Middle frontal gyrus (tissue), 1 donor: ENCODE results near the gene AIFM3.
"Not testable (repeated sequence)": the region's sequence is repeated elsewhere in the genome, so short reads cannot be mapped to it uniquely, and the experiment has no call there.

ENCODE experiments used
- DNase-seq: peaks from one replicate; pipeline ENCODE4 v3.0.0-alpha.2; 2015; ENCODE audit warnings: low spot score; ENCODE audit errors: extremely low spot score

Gene AIFM3

DNA sequence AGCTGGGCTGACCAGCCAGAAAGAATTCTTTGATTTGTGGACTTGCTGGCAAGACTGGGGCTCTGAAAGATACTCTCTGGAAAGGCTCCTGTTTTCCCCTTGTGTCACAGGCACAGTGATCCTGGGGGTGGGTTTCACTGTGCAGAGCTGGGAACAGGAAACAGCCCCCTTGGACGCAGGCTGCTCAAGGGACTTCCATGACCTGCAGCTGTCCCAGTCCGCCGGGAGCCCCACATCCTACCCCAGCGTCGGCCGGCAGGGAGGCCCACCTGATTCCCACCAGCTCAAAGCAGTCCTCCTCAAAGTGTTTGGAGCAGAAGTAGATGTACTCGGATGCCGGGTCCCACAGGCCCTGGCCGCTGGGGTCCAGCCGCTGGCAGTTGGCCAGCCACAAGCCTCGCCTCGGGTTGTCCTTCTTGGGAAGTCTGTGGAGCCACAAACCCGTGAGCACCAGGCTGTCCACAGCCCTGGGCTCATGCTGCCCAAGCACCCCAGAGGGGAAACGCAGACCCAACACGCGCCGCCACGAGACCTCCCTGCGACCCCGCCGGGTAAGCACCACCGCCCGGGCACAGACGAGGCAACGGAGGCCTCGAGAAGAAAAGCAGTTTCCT is 34.0 kb downstream of the AIFM3 start:
- DNase-seq = no peak

GRCh38 chr22:21001601-21002325 is 34.7 kb downstream of the AIFM3 start, which contains the start of gene THAP7:
Gene THAP7 (minus strand): TSS chr22:21002118. CDS start chr22:21001911, 207 bp downstream.
- DNase-seq = peak; percentile 94

DNA sequence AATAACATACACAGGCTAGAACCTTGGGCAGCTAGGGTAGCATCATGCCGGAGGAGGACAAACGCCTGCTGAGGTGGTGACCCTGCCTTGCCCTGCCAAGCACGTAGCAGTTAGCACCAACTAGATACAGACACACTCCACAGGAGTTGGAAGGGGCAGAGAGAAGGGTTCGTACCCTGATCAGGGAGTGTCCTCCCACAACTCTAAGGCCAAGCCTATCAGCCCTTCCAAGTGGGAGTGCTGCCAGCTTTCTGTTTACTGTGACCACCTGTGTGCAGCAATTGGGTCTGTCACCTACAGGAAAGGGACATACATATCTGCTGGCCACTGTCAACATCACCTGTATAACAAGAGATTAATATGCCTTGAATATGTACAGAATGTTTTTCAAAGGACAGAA is 36.7 kb downstream of the AIFM3 start:
- no peak for DNase-seq

DNA sequence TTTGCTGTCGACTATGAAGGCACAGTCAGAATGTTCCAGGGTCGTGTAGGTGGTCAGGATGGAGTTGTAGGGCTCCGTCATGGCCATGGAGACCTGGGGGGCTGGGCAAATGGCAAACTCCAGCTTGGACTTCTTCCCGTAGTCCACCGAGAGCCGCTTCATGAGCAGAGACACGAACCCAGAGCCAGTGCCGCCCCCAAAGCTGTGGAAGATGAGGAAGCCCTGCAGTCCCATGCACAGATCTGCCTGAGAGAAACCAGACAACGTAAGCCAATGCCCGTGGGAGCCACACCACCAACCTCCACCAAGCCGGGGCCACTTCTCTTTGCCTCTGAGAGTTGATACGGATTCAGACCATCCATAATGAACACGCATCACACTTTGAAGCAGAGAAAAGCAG is 42.2 kb downstream of the AIFM3 start:
- DNase-seq = not testable (repeated sequence)

DNA sequence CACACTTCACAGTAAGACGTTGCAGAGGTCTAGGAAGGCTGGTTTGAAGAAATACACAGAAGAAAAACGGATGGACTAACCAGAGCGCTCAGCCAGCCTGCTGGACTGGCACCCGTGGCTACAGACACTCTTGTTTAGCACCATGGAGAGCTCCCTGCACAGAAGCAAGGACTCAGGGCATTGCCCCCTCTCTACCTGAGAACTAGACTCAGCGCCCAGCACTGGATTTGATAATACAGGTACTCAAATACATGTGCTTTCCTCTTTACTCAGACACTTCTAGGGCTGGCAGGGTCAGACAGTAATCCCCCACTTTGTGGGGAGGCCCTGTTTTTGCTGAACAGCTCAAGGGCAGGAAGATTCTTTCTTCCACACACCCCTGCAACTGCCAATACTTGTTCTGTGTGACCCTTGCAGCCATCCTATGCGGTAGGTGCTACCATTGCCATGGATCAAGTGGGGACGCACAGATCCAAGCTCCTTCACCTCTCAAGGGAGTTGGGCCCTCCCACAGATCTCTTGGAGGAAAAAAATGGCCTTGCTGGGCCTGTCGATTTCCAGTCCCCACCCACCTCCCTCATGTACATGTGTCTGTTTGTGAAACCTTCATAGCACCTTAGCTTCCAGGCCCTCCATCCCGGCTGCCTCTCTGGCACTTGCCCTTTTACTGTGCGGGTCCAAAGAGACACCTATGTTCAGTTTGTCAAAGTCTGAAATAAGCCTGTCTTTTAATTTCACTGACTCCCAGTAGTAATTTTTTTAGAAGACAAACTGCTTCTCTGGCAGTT is 42.8 kb downstream of the AIFM3 start:
- DNase-seq = no peak

DNA sequence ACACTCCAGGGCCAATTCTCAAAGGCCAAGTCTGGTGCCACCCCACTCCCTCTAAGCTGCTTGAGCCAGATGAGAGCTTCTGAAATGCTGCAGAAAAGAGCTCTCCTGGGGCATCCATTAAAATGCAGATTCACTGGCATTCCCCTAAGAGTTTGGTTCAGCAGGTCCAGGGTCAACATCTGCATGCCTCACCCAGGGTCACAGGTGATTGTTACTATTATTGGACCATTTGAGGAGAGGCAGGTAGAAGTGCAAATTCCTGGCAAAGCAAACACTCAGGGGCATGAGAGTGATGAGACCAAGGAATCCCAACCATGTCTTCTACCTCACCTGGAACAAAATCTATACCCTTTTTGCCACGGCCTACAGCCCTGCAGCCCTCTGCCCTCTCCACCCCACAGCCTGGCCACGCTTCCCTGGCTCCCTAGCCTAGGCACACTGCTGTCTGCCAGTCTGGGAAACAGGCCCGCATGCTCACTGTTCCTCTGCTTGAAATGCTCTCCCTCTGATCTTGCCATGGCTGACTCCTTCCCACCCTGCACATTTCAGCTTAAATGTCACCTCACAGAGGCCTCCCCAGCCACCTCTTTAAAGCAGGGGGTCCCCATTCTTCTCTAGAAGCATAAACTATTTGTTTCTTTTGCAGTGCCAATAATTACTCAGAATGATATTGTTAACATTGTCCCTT is 43.5 kb downstream of the AIFM3 start:
- no peak for DNase-seq

- DNase-seq = no peak
These were observed 45.7 kb downstream of the AIFM3 start for GRCh38 chr22:21012446-21013407.

GRCh38 chr22:21013657-21014201 is 46.7 kb downstream of the AIFM3 start:
- no peak for DNase-seq

DNA sequence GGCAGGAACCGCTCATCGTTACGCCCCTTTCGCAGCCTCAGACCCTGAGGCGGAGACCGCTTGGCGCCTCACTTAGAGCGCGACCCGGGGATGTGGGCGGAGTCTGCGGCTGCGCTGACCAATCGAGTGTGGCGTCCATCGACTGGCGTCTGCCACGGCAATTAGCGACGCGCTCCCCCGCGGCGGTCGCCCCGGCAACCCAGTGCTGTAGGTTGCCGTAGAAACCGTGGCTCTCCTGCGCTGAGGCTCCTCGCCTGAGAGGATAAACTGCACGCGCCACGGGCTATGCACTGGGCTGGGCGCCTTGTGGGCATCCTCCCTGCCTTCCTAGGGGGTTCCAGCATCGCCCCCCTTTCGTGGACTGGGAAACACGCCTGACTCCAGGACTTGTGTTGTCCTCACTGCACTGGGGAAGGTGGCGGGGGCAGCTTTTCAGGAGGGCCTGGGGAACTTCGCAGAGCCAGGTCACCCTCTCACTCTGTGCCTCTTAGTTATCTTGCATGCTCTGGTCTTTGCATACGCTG is 47.2 kb downstream of the AIFM3 start:
- peak; percentile 82 for DNase-seq

DNA sequence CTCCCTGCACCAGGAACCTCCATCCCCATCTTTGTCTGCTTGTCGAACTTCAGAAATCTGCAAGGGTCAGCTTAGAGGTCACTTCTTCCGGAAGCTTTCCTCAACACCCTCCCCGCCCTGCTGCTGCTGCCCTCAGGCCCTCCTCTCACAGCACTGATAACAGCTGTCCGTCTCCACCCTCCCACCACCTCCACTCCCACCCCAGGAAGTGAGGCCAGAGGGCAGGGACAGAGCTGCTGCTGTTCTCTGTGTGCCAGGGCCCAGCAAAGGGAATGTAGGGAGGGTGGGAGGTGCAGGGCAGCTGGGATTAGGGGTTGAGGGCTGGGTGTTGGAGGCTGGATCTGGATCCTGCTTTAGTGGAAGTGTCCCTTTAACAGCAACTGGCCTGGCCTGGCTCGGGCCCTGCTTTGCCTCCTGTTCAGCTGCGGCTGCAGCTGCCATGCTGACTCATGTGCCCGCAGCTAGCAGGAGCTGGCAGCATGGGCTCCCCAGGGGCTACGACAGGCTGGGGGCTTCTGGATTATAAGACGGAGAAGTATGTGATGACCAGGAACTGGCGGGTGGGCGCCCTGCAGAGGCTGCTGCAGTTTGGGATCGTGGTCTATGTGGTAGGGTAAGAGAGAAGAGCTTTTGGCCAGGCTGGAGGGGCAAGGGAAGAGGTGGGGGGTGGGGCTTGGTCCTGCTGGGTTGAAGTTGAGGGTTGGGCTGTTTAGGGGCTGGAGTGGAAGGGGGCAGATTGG is 47.8 kb downstream of the AIFM3 start, which contains the start of gene P2RX6:
Gene P2RX6 (plus strand): TSS at position 440 of the 740 bp plus-strand sequence. CDS start 10 bp downstream, at position 450.
- DNase-seq = no peak

DNA sequence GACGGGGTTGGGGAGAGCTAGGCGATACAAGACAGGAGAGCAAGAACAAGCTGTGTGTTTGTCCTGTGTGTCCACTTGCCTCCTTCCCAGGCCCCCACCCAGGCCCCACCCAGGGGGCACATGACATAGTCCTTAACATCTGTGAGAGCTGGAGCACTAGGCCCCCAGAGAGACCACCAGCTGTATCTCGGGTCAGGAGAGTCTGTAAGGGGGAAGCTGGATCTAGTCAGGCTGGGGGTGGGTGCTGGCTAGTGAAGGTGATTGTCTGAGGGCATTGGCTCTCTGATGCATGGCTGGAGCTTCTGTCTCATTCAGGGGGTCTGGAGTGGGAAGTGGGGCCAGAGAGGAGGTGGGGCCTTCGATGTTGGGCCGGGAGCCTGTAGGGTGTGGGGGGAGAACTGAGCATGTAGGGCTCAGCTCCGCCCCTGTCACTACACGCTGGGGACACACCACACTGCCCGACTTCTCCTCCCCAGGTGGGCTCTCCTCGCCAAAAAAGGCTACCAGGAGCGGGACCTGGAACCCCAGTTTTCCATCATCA is 48.5 kb downstream of the AIFM3 start:
- DNase-seq = no peak

GRCh38 chr22:21016644-21017420 is 49.8 kb downstream of the AIFM3 start:
- no peak for DNase-seq

- DNase-seq = no peak
These were observed 51.3 kb downstream of the AIFM3 start for GRCh38 chr22:21018314-21018713.

DNA sequence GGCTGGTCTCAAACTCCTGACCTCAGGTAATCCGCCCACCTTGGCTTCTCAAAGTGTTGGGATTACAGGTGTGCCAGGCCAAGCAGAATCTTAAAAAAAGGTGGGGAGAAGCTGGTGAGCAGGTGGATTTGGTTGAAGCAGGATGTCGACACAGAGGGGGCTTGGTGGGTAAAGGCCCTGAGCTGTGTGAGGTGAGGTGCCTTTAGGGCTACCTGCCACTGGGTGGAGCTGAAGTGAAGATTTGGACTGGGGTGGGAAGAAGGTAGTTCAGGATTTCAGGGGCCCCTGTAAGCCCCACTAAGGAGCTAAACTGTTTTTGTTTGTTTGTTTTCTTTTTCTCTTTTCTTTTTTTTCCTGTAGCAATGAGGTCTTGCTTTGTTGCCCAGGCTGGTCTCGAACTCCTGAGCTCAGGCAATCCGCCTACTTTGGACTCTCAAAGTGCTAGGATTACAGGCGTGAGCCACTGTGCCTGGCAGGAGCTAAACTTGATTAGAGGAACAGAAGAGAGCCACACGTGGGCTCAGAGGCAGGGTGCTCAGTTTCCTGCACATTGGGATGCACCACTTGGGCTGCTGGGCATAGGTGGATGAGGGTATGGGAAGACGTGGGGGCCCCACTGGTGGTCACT is 53.9 kb downstream of the AIFM3 start:
- no peak for DNase-seq

- no peak for DNase-seq
These were observed 55.5 kb downstream of the AIFM3 start for GRCh38 chr22:21022507-21022906.

DNA sequence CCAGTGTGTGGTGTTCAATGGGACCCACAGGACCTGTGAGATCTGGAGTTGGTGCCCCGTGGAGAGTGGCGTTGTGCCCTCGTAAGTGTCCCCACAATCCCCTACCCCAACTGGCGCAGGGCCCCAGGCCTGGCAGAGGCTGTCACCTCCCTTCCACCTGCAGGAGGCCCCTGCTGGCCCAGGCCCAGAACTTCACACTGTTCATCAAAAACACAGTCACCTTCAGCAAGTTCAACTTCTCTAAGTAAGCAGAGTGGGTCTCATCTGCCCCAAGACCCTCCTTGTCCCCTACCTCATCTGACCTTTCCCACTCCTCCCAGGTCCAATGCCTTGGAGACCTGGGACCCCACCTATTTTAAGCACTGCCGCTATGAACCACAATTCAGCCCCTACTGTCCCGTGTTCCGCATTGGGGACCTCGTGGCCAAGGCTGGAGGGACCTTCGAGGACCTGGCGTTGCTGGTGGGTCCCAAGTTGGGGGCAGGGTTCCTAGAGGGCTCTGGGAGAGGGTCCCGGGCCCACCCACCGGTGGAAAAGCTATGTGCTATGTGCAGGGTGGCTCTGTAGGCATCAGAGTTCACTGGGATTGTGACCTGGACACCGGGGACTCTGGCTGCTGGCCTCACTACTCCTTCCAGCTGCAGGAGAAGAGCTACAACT is 56.0 kb downstream of the AIFM3 start:
- DNase-seq = no peak

DNA sequence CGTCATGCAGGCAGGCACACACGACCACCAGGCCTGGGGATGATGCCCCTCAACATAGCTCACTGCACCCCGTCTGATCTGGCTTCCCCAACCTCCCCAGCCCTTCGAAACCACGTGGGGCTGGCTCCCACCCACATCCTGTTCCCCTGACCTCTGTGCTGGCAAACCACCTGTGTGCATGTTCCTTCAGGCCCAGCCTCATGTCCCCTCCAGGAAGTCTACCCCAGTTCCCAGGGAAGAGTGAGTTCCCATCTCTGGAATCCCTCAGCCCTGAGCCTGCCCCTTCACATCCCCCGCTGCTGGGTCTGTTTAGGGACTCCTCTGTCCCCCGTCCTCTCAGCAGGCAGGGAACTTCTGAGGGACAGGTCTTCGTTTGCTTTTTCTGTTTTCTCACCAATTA is 58.2 kb downstream of the AIFM3 start:
- no peak for DNase-seq
